Fibroblast of lung (primary cell): ENCODE measurements around the gene FAM234B. TPM values are rescaled to one million over a fixed set of nuclear protein-coding genes. Genes with fewer than 3 reads are reported as not detected.

ENCODE experiments used
- DNase-seq, 2 donors: peaks; one replicate each; pipeline versions ENCODE4 v3.0.0 to v3.0.0-alpha.2; 2010; ENCODE audit warnings: low read depth in 2 of 2
- H2AFZ ChIP-seq: 2 replicates; pipeline ENCODE4 v1.5.1; 2012; ENCODE audit warnings: low read length, control low read depth, inconsistent platforms
- H3K27ac ChIP-seq: 2 replicates; pipeline ENCODE4 v1.5.1; 2011; ENCODE audit warnings: low read length, control low read depth; ENCODE audit not compliant: insufficient read depth
- H3K27me3 ChIP-seq: 2 replicates; pipeline ENCODE4 v1.5.1; 2011; ENCODE audit warnings: mild to moderate bottlenecking, low read length; ENCODE audit not compliant: control insufficient read depth, insufficient read depth
- H3K36me3 ChIP-seq: 2 replicates; pipeline ENCODE4 v1.5.1; 2011; ENCODE audit warnings: low read length; ENCODE audit not compliant: control insufficient read depth, insufficient read depth
- H3K4me1 ChIP-seq: 2 replicates; pipeline ENCODE4 v1.5.1; 2011; ENCODE audit warnings: low read length; ENCODE audit not compliant: control insufficient read depth, insufficient read depth; ENCODE audit errors: extremely low read depth
- H3K4me2 ChIP-seq: 2 replicates; pipeline ENCODE4 v1.5.1; 2011; ENCODE audit warnings: low read length, control low read depth; ENCODE audit not compliant: insufficient read depth; ENCODE audit errors: extremely low read depth
- H3K4me3 ChIP-seq, 4 experiments: fragments of 200-600 bp in 1 of 4; sonication (generic) in 1 of 4; replicated peaks in 1 of 4; 2 replicates each; pipeline ENCODE4 v1.5.1; 2011 to 2016; ENCODE audit warnings: low read length in 4 of 4, low read depth in 3 of 4, mild to moderate bottlenecking in 3 of 4, control low read depth in 2 of 4, inconsistent platforms in 1 of 4, mixed read lengths in 1 of 4; ENCODE audit not compliant: insufficient read depth in 1 of 4; ENCODE audit errors: control extremely low read depth in 1 of 4
- H3K79me2 ChIP-seq: 2 replicates; pipeline ENCODE4 v1.5.1; 2012; ENCODE audit warnings: mild to moderate bottlenecking, low read length, inconsistent platforms; ENCODE audit not compliant: control insufficient read depth, insufficient read depth
- H3K9ac ChIP-seq: 2 replicates; pipeline ENCODE4 v1.5.1; 2011; ENCODE audit warnings: mild to moderate bottlenecking, low read length, control low read depth; ENCODE audit not compliant: insufficient read depth
- H3K9me3 ChIP-seq: 2 replicates; pipeline ENCODE4 v1.5.1; 2012; ENCODE audit warnings: low read depth, low read length; ENCODE audit not compliant: control insufficient read depth, insufficient read depth
- H4K20me1 ChIP-seq: 2 replicates; pipeline ENCODE4 v1.5.1; 2011; ENCODE audit warnings: low read length; ENCODE audit not compliant: control insufficient read depth, insufficient read depth; ENCODE audit errors: extremely low read depth
- EZH2 ChIP-seq: IDR thresholded peaks from 2 replicates; pipeline ENCODE4 v1.5.1; 2012; ENCODE audit warnings: low read length, control low read depth, mild to moderate bottlenecking; ENCODE audit errors: missing control alignments
- polyA plus RNA-seq, 2 donors: library from polyadenylated mRNA; depleted of rRNA in 1 of 2; stranded (reverse) in 1 of 2; unstranded in 1 of 2; fragments of >200 nt; gene quantifications; 2 replicates each; pipeline ENCODE4 v1.2.1, GENCODE V29; 2011 to 2012; ENCODE audit warnings: missing spikeins in 1 of 2
- total RNA-seq: library from RNA; depleted of rRNA; stranded (reverse); fragments of >200 nt; gene quantifications from 2 replicates; pipeline ENCODE4 v1.2.1, GENCODE V29; 2014
- TF ChIP-seq, protein P1 (sequence below), 2 donors: IDR thresholded peaks in 1 of 2; conservative IDR thresholded peaks in 1 of 2; 1 replicate in 1 of 2; 2 replicates in 1 of 2; pipeline ENCODE4 v1.5.1; 2011 to 2012; ENCODE audit warnings: low read length in 2 of 2, control low read depth in 1 of 2, inconsistent platforms in 1 of 2, low read depth in 1 of 2, mild to moderate bottlenecking in 1 of 2

FAM234B gene
- total and polyA plus RNA-seq, 2 donors (not counting 1 experiment from before 2014, with no cell fraction given) = 7.3 to 10.4 TPM

DNA sequence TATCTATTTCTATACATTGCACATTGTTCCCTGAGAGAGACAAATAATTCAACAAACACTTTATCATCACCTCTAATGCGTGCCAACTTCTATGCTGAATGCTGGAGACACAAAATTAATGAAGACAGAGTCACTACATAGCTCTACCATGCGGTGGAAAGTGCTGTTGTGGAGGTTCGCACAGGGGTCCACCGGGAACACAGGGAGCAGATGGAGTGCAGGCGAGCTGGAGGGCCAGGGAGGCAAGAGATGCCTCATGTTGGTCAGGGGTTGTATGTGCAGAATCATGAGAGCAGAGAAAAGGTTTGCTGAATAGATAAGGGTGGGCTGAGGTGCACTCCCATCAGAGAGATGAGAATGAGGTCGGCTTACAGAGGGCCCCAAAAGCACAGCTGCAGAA lies 25.2 kb downstream of the FAM234B start:
- H3K4me1 ChIP-seq = peaks cover 2% of the 10 kb centered on the region
- no peak overlapping the region for H3K4me3 ChIP-seq
- no peaks in the 10 kb centered on the region for H3K9me3 ChIP-seq
- no peak overlapping the region for H2AFZ ChIP-seq
- H4K20me1 ChIP-seq = no peaks in the 10 kb centered on the region
- DNase-seq = no peak
- no peaks in the 10 kb centered on the region for H3K27me3 ChIP-seq
- no peaks in the 10 kb centered on the region for H3K79me2 ChIP-seq
- no peak for TF ChIP-seq EZH2
- TF ChIP-seq, protein P1, sequence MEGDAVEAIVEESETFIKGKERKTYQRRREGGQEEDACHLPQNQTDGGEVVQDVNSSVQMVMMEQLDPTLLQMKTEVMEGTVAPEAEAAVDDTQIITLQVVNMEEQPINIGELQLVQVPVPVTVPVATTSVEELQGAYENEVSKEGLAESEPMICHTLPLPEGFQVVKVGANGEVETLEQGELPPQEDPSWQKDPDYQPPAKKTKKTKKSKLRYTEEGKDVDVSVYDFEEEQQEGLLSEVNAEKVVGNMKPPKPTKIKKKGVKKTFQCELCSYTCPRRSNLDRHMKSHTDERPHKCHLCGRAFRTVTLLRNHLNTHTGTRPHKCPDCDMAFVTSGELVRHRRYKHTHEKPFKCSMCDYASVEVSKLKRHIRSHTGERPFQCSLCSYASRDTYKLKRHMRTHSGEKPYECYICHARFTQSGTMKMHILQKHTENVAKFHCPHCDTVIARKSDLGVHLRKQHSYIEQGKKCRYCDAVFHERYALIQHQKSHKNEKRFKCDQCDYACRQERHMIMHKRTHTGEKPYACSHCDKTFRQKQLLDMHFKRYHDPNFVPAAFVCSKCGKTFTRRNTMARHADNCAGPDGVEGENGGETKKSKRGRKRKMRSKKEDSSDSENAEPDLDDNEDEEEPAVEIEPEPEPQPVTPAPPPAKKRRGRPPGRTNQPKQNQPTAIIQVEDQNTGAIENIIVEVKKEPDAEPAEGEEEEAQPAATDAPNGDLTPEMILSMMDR (conservative IDR thresholded peaks at IDR 0.05 in 1 of 2, IDR thresholded peaks at IDR 0.05 in 1 of 2; ENCODE audit: low read depth in 1 of 2, low read length in 2 of 2) = no peak
- no peak overlapping the region for H3K4me2 ChIP-seq
- peaks cover 3% of the 10 kb centered on the region for H3K36me3 ChIP-seq
- H3K27ac ChIP-seq = no peak overlapping the region
- no peak overlapping the region for H3K9ac ChIP-seq

DNA sequence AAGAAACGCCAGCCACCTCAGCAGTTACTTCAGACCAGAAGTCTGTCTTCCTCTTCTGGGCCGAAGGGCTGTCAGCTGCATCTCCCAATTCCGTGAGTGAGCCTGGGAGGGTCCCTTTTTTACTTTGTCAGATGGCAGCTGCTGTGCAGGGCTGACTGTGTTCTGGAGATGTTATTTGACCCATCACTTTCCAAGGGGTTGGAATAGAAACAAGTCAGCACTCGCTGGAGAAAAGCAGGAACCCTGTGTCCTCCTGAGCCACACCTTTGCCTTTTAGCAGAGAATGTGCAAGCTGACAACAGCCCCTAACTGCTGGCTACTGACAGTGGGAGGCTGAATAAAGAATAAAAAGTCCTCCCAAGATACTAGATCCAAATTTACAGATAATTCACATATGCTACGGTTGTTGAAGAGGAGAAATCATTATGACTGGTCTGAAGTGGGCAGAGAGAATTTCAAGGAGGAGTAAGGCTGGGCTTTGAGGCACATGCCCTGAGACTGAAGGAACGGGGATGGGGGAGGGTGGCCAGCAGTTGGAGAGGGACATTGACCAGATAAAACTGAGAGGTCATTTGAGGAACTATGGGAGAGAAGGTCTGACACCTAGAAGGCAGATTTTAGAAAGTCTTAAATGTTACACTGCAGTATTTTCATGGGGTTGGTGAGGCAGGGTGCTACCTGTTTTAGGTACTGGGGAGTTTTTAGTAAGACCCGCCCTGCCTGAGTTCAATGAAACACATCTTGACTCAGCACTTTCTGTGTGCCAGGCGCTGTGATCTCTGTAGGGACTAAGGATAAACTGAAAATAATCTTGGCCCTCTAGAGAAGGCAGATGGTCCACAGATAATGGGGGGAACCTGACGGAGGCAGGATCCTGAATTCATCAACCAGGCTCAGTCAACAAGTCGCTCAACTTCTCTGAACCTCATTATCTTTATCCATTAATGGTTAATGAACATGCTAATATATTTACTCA lies 27.4 kb downstream of the FAM234B start:
- peaks cover 6% of the 10 kb centered on the region for H3K4me1 ChIP-seq
- H3K36me3 ChIP-seq = peaks cover 3% of the 10 kb centered on the region
- H2AFZ ChIP-seq = no peak overlapping the region
- no peak overlapping the region for H3K9ac ChIP-seq
- H3K4me3 ChIP-seq = no peak overlapping the region
- no peak overlapping the region for H3K4me2 ChIP-seq
- no peak for TF ChIP-seq EZH2
- TF ChIP-seq, protein P1 (conservative IDR thresholded peaks at IDR 0.05 in 1 of 2, IDR thresholded peaks at IDR 0.05 in 1 of 2; ENCODE audit: low read depth in 1 of 2, low read length in 2 of 2) = no peak
- no peaks in the 10 kb centered on the region for H3K27me3 ChIP-seq
- H3K27ac ChIP-seq = no peak overlapping the region
- no peaks in the 10 kb centered on the region for H4K20me1 ChIP-seq
- H3K9me3 ChIP-seq = no peaks in the 10 kb centered on the region
- H3K79me2 ChIP-seq = no peaks in the 10 kb centered on the region
- DNase-seq = no peak

DNA sequence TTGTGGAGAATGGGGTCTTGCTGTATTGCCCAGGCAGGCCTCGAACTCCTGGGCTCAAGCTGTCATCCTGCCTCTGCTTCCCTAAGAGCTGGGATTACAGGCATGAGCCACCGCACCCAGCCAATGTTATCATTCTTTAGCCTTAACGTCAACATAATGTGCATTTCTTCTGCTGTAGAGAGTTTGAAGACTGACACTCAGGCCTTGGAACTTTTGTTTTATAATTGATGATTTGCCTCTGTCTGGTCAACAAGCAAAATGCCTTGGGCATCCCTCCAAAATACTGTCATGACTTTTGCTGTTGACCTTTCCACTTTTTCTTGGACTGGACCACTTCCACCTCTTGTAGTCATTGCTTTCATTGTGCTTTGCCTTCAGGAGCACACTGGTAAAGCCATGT lies 29.0 kb downstream of the FAM234B start:
- TF ChIP-seq, protein P1 (conservative IDR thresholded peaks at IDR 0.05 in 1 of 2, IDR thresholded peaks at IDR 0.05 in 1 of 2; ENCODE audit: low read depth in 1 of 2, low read length in 2 of 2) = no peak
- TF ChIP-seq EZH2 = no peak
- H4K20me1 ChIP-seq = no peaks in the 10 kb centered on the region
- H3K36me3 ChIP-seq = peaks cover 3% of the 10 kb centered on the region
- H3K9ac ChIP-seq = no peak overlapping the region
- H3K9me3 ChIP-seq = no peaks in the 10 kb centered on the region
- no peak overlapping the region for H3K27ac ChIP-seq
- no peaks in the 10 kb centered on the region for H3K27me3 ChIP-seq
- peak; percentile 39 to 72 for DNase-seq
- H3K79me2 ChIP-seq = no peaks in the 10 kb centered on the region
- no peak overlapping the region for H3K4me2 ChIP-seq
- H2AFZ ChIP-seq = no peak overlapping the region
- H3K4me1 ChIP-seq = peaks cover 6% of the 10 kb centered on the region
- H3K4me3 ChIP-seq = no peak overlapping the region
